Tibial nerve (tissue), 4 donors: ENCODE measurements around the gene OR4D11. TPM values are rescaled to one million over a fixed set of nuclear protein-coding genes. Genes with fewer than 3 reads are reported as not detected.

Source experiments
- DNase-seq, 2 donors: peaks; one replicate each; pipeline ENCODE4 v3.0.0-alpha.2; 2019; ENCODE audit warnings: low spot score in 2 of 2
- H3K27ac ChIP-seq, 4 donors: fragments of 200-600 bp; sonication (generic) in 3 of 4; one replicate each; pipeline ENCODE4 v1.5.1; 2017 to 2019; ENCODE audit warnings: mild to moderate bottlenecking in 1 of 4
- H3K27me3 ChIP-seq, 2 donors: fragments of 200-600 bp; sonication (generic) in 1 of 2; one replicate each; pipeline versions ENCODE4 v1.5.1 to v1.6.0; 2017 to 2019
- H3K36me3 ChIP-seq, 3 donors: fragments of 200-600 bp; sonication (generic); one replicate each; pipeline ENCODE4 v1.5.1; 2018 to 2019
- H3K4me1 ChIP-seq, 4 donors: fragments of 200-600 bp; sonication (generic) in 3 of 4; one replicate each; pipeline ENCODE4 v1.5.1; 2017 to 2019
- H3K4me3 ChIP-seq, 4 donors: fragments of 200-600 bp; sonication (generic) in 3 of 4; one replicate each; pipeline ENCODE4 v1.5.1; 2017 to 2019; ENCODE audit warnings: mild to moderate bottlenecking in 1 of 4, moderate library complexity in 1 of 4
- H3K9me3 ChIP-seq, 4 donors: fragments of 200-600 bp; sonication (generic) in 3 of 4; one replicate each; pipeline ENCODE4 v1.5.1; 2017 to 2019
- CTCF ChIP-seq, 5 experiments: fragments of 200-600 bp in 3 of 5; fragments of 450-650 bp in 2 of 5; sonication (generic) in 3 of 5; IDR thresholded peaks; one replicate each; pipeline ENCODE4 v1.5.1; 2016 to 2019; ENCODE audit warnings: antibody characterized with exemption in 5 of 5, mild to moderate bottlenecking in 3 of 5, moderate library complexity in 2 of 5
- EP300 ChIP-seq, 2 donors: sonication (generic); formaldehyde crosslinking; IDR thresholded peaks; one replicate each; pipeline ENCODE4 v1.6.1; 2017; ENCODE audit warnings: antibody characterized with exemption in 2 of 2, mild to moderate bottlenecking in 1 of 2
- POLR2A ChIP-seq, 2 donors: fragments of 450-650 bp; IDR thresholded peaks; one replicate each; pipeline ENCODE4 v1.6.1; 2017; ENCODE audit warnings: antibody characterized with exemption in 2 of 2, mild to moderate bottlenecking in 2 of 2, moderate library complexity in 2 of 2
- WGBS, 2 donors: methylation state at CpG; one replicate each; pipeline ENCODE4 v1.1.5; 2018; 5-methylcytosine and 5-hydroxymethylcytosine counted together
- total RNA-seq, 4 donors: library from RNA; depleted of rRNA; stranded (reverse); fragments of >200 nt; gene quantifications; one replicate each; pipeline ENCODE4 v1.1.0, GENCODE V29; 2016

OR4D11 gene
- total RNA-seq, 4 donors from 2014 or later: not detected

- Histone ChIP-seq H3K36me3 (no peaks in the 10 kb centered on the region), H3K27me3 (no peaks in the 10 kb centered on the region), H3K4me3 (no peak overlapping the region), H3K9me3 (no peaks in the 10 kb centered on the region), H3K27ac (no peak overlapping the region), H3K4me1 (peaks cover 0 to 25% (median 0%) of the 10 kb centered on the region in 4 donors)
- TF ChIP-seq CTCF (IDR thresholded peaks at IDR 0.05): no peak
- no peak for DNase-seq
- 95 to 96% methylated on average over 5 of the region's 5 CpGs for WGBS, 2 donors
Observed at GRCh38 chr11:59548309-59548656, 44.9 kb downstream of the OR4D11 start.

GRCh38 chr11:59550368-59550841, 47.0 kb downstream of the OR4D11 start:
- Histone ChIP-seq H3K36me3 (no peaks in the 10 kb centered on the region), H3K27me3 (no peaks in the 10 kb centered on the region), H3K9me3 (no peaks in the 10 kb centered on the region), H3K4me3 (peak overlapping the region; percentile 43 to 69 (median 52)), H3K27ac (peak overlapping the region; percentile 76 to 92 (median 86)), H3K4me1 (peaks cover 0 to 26% (median 0%) of the 10 kb centered on the region in 4 donors)
- 1% methylated on average over 31 of the region's 31 CpGs for WGBS, 2 donors
- DNase-seq: peak; percentile 67 to 92
- peak; percentile 48 to 86 (median 63) for TF ChIP-seq CTCF (IDR thresholded peaks at IDR 0.05)
- TF ChIP-seq POLR2A (IDR thresholded peaks at IDR 0.05): no peak
- peak in 1 of 2 donors; percentile 52 for TF ChIP-seq EP300 (IDR thresholded peaks at IDR 0.05)

GRCh38 chr11:59550842-59551658, 47.7 kb downstream of the OR4D11 start:
- H3K36me3 ChIP-seq: no peaks in the 10 kb centered on the region
- peak in 1 of 2 donors; percentile 48 for TF ChIP-seq EP300 (IDR thresholded peaks at IDR 0.05)
- peak in 1 of 5 experiments; percentile 8 for TF ChIP-seq CTCF (IDR thresholded peaks at IDR 0.05)
- no peak for TF ChIP-seq POLR2A (IDR thresholded peaks at IDR 0.05)
- H3K4me1 ChIP-seq: peaks cover 0 to 32% (median 0%) of the 10 kb centered on the region in 4 donors
- H3K4me3 ChIP-seq: peak overlapping the region; percentile 43 to 69 (median 52)
- no peaks in the 10 kb centered on the region for H3K9me3 ChIP-seq
- H3K27ac ChIP-seq: peak overlapping the region; percentile 76 to 92 (median 86)
- peak; percentile 74 to 90 for DNase-seq
- H3K27me3 ChIP-seq: no peaks in the 10 kb centered on the region
- WGBS, 2 donors: 1% methylated on average over 34 of the region's 34 CpGs

- WGBS, 2 donors: 19 to 22% methylated on average over 30 of the region's 30 CpGs
- DNase-seq: peak in 1 of 2 donors; percentile 57
- H3K27ac ChIP-seq: peak overlapping the region; percentile 76 to 92 (median 86)
- H3K36me3 ChIP-seq: no peaks in the 10 kb centered on the region
- H3K27me3 ChIP-seq: no peaks in the 10 kb centered on the region
- no peak for TF ChIP-seq EP300 (IDR thresholded peaks at IDR 0.05)
- TF ChIP-seq CTCF (IDR thresholded peaks at IDR 0.05): no peak
- TF ChIP-seq POLR2A (IDR thresholded peaks at IDR 0.05): no peak
- H3K4me3 ChIP-seq: peak overlapping the region; percentile 43 to 69 (median 52)
- peaks cover 0 to 37% (median 2%) of the 10 kb centered on the region in 4 donors for H3K4me1 ChIP-seq
- no peaks in the 10 kb centered on the region for H3K9me3 ChIP-seq
Observed at GRCh38 chr11:59551659-59552521, 48.5 kb downstream of the OR4D11 start.
